ENCODE results near the gene MBTD1. TPM values are rescaled to one million over a fixed set of nuclear protein-coding genes. Genes with fewer than 3 reads are reported as not detected.

The MBTD1 gene
- total RNA-seq, 1 experiment from 2014 or later: 20.4 TPM

DNA sequence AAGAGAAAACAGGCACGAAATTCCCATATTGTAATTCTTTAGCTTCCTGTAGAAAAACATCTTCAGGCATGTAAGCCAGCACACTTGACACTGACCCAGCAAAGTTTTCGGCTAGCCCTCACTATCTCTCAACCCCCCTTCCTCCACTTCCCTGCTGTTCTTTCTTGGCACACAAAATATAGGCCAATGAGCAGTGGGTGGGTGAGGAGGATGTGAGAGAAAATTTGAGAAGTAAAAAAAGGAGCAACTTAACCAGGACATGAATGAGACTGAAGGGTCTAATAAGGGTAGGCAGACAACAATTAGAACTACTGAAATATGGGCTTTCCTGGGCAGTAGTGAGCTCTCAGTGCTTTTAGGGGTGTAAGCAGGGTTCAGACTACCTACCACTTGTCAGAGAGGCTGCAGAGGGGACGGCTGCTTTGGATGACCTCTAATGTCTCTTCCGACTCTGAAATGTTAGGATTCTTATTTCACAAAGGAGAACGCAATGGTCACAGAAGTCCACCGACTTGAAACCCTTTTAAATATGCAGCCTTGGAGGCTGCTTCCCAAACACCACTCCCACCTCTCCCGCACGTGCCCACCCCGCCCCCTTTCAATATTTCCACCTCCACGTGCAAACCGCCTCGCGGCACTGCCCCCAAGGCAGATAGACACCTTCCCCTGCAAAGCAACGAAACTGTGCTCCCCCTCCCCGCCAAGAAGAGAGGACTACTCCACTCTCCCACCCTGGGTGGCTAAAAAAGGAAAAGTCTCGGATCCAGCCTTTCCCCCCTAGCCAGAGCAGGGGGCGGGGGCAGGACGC, 889 bp downstream of the MBTD1 start:
- H3K4me1 ChIP-seq (replicated peaks; ENCODE audit: insufficient read depth): peaks cover 50% of the 10 kb centered on the region
- ChIA-PET CTCF (no interaction called here), POLR2A (ENCODE audit: unreplicated experiment) (interaction anchor here (0.6 kb wide), 1 partner anchor 32 kb away, joined by 5 read pairs; no protein-coding TSS in a partner anchor)
- H3K27me3 ChIP-seq (ENCODE audit: insufficient read depth, low read depth): no peaks in the 10 kb centered on the region
- peak in 1 of 2 experiments; percentile 5 for DNase-seq
- peak overlapping the region; percentile 92 for H3K27ac ChIP-seq
- peak overlapping the region; percentile 95 for H3K4me2 ChIP-seq
- peak overlapping the region; percentile 94 for H3K4me3 ChIP-seq
- peaks cover 95% of the 10 kb centered on the region for H3K79me2 ChIP-seq (ENCODE audit: low read depth)
- no TSS peak for BruUV-seq (replicated peaks)
- peaks cover 47% of the 10 kb centered on the region for H3K36me3 ChIP-seq (ENCODE audit: low read depth)
- no peaks in the 10 kb centered on the region for H3K9me3 ChIP-seq (ENCODE audit: insufficient read depth, low read depth)
- TF ChIP-seq EZH2 (IDR thresholded peaks at IDR 0.05; ENCODE audit: low read depth): no peak
- TF ChIP-seq, protein P1, sequence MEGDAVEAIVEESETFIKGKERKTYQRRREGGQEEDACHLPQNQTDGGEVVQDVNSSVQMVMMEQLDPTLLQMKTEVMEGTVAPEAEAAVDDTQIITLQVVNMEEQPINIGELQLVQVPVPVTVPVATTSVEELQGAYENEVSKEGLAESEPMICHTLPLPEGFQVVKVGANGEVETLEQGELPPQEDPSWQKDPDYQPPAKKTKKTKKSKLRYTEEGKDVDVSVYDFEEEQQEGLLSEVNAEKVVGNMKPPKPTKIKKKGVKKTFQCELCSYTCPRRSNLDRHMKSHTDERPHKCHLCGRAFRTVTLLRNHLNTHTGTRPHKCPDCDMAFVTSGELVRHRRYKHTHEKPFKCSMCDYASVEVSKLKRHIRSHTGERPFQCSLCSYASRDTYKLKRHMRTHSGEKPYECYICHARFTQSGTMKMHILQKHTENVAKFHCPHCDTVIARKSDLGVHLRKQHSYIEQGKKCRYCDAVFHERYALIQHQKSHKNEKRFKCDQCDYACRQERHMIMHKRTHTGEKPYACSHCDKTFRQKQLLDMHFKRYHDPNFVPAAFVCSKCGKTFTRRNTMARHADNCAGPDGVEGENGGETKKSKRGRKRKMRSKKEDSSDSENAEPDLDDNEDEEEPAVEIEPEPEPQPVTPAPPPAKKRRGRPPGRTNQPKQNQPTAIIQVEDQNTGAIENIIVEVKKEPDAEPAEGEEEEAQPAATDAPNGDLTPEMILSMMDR (conservative IDR thresholded peaks at IDR 0.05): no peak
- peaks cover 76% of the 10 kb centered on the region for H4K20me1 ChIP-seq (ENCODE audit: insufficient read depth)
- H3K9me2 ChIP-seq (ENCODE audit: insufficient read depth): no peaks in the 10 kb centered on the region
- intact Hi-C loops (cut with micrococcal nuclease; ENCODE audit: unreplicated experiment): no loop called here
- H3F3A ChIP-seq (ENCODE audit: insufficient read depth, low read depth): peaks cover 16% of the 10 kb centered on the region; the same call in 1 of the 2 replicates
- peak overlapping the region; percentile 99; the same call in 1 of the 2 replicates for H2AFZ ChIP-seq

DNA sequence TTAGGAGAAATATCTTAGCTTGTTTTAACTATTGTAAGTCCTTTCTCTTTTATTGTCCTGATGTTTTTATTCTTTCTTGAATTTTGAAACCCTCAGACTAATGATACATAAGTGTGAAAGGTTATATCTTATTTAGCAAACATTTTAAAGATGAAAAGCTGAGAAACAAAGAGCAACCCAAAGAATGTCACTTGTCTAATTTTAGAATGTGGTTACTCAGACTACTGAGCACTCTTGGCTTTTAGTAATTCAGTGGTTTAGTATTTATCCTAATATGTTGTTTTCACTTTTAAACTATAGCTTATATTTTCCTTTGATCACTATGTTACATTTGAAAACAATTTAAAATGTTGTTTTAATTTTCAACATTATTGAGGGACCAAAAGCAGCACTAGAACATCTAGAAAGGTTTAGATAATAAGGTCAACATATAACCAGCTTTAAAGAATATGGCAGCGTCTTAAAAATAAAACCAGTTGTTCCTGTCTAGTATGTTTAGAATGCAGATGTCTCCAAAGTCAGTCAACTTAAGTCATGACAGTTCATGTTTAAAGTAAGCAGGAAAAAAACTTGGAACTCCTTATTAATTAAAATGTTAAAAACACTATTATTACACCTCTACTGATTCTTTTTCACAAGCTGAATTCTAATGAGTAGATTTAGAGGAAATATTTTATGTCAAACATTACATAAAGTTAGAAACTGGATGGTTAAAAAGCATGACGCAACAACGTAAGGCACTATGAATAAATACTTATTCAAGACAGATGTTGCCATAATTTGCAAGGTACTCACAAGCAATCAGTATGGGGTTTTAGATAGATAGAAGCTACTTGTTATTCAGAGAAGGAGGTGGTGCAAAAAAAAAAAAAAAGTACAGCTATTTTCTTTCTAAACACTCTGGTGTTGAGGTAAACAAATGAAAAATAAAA, 2.4 kb downstream of the MBTD1 start:
- H3K9me2 ChIP-seq (ENCODE audit: insufficient read depth): no peaks in the 10 kb centered on the region
- no peak for DNase-seq
- H3K4me1 ChIP-seq (replicated peaks; ENCODE audit: insufficient read depth): peaks cover 34% of the 10 kb centered on the region
- peaks cover 7% of the 10 kb centered on the region for H3F3A ChIP-seq (ENCODE audit: insufficient read depth, low read depth)
- peak overlapping the region; percentile 94 for H3K4me3 ChIP-seq
- H3K79me2 ChIP-seq (ENCODE audit: low read depth): peaks cover 94% of the 10 kb centered on the region
- no peak overlapping the region for H2AFZ ChIP-seq
- intact Hi-C loops (cut with micrococcal nuclease; ENCODE audit: unreplicated experiment): no loop called here
- TF ChIP-seq EZH2 (IDR thresholded peaks at IDR 0.05; ENCODE audit: low read depth): no peak
- TF ChIP-seq, protein P1 (conservative IDR thresholded peaks at IDR 0.05): no peak
- BruUV-seq (replicated peaks): no TSS peak
- H4K20me1 ChIP-seq (ENCODE audit: insufficient read depth): peaks cover 74% of the 10 kb centered on the region
- H3K27ac ChIP-seq: no peak overlapping the region
- CTCF ChIA-PET: no interaction called here
- H3K27me3 ChIP-seq (ENCODE audit: insufficient read depth, low read depth): no peaks in the 10 kb centered on the region
- POLR2A ChIA-PET (ENCODE audit: unreplicated experiment): no interaction called here
- H3K4me2 ChIP-seq: peak overlapping the region; percentile 95
- H3K36me3 ChIP-seq (ENCODE audit: low read depth): peaks cover 40% of the 10 kb centered on the region
- H3K9me3 ChIP-seq (ENCODE audit: insufficient read depth, low read depth): no peaks in the 10 kb centered on the region

DNA sequence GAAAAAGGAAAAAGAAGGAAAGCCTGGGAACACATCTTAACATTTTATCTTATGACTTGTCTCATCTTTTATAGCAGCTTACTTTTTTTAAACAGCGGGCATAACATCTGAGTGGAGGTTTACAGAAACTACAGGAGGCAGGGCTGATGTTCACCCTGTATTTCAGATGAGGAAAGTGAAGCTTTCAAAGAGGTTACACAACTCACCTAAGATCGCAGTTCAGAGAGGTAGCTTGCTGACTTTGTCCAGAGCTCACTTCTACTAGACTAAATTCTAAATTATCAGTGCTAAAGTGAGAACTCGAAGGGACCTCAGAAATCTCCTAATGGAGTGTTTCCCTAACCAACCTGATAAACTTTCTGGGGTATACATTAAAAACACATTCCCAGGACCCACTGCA, 3.7 kb downstream of the MBTD1 start:
- Histone ChIP-seq H3K4me1 (replicated peaks; ENCODE audit: insufficient read depth) (peaks cover 23% of the 10 kb centered on the region), H3K9me2 (ENCODE audit: insufficient read depth) (no peaks in the 10 kb centered on the region), H3F3A (ENCODE audit: insufficient read depth, low read depth) (peaks cover 6% of the 10 kb centered on the region), H3K36me3 (ENCODE audit: low read depth) (peaks cover 52% of the 10 kb centered on the region), H3K79me2 (ENCODE audit: low read depth) (peaks cover 94% of the 10 kb centered on the region), H3K27me3 (ENCODE audit: insufficient read depth, low read depth) (no peaks in the 10 kb centered on the region), H3K4me3 (no peak overlapping the region), H3K27ac (no peak overlapping the region), H2AFZ (no peak overlapping the region), H3K9me3 (ENCODE audit: insufficient read depth, low read depth) (no peaks in the 10 kb centered on the region), H3K4me2 (no peak overlapping the region), H4K20me1 (ENCODE audit: insufficient read depth) (peaks cover 73% of the 10 kb centered on the region)
- no TSS peak for BruUV-seq (replicated peaks)
- DNase-seq: no peak
- intact Hi-C loops (cut with micrococcal nuclease; ENCODE audit: unreplicated experiment): no loop called here
- ChIA-PET CTCF (no interaction called here), POLR2A (ENCODE audit: unreplicated experiment) (no interaction called here)
- no peak for TF ChIP-seq EZH2 (IDR thresholded peaks at IDR 0.05; ENCODE audit: low read depth)
- TF ChIP-seq, protein P1 (conservative IDR thresholded peaks at IDR 0.05): no peak
